HG03196 (cell line): ENCODE results near the gene PNPLA5.
"Not testable (repeated sequence)": the region's sequence is repeated elsewhere in the genome, so short reads cannot be mapped to it uniquely, and the experiment has no call there.

Experiments used
- ATAC-seq: cut with Tn5 transposase; IDR thresholded peaks from one replicate; pipeline ENCODE4 v1.9.1; 2021; ENCODE audit not compliant: unreplicated experiment

PNPLA5 gene

DNA sequence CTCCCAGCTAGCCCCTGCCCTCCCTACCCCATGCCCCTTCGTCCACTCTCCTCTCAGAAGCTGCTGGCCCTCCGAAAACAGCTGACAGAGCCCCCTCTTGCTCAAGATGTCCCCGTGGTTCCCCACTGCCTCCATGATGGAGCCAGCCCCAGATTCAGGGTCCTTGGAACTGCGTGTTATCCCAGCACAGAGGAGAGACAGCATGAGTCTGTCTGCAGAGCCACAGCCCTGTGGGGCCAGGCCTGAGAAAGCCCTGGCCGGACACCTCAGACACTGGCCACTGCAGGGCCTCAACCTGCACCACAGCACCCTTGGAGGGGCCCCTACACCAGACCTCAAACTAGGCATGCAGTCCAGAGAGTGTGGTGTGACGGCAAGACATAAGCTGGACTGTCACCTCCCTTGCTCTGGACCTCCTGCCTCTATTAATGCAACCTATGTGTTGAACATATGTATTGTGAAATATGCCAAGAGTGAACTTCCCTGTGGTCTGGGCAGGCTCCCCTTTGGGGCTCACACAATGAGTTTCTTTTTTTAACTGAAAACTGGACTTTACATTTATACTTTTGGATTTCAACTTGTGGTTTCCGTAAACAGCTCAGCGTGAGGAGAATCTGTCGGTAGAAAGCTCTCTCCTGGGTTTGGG lies 9.6 kb downstream of the PNPLA5 start:
- ATAC-seq: no peak

DNA sequence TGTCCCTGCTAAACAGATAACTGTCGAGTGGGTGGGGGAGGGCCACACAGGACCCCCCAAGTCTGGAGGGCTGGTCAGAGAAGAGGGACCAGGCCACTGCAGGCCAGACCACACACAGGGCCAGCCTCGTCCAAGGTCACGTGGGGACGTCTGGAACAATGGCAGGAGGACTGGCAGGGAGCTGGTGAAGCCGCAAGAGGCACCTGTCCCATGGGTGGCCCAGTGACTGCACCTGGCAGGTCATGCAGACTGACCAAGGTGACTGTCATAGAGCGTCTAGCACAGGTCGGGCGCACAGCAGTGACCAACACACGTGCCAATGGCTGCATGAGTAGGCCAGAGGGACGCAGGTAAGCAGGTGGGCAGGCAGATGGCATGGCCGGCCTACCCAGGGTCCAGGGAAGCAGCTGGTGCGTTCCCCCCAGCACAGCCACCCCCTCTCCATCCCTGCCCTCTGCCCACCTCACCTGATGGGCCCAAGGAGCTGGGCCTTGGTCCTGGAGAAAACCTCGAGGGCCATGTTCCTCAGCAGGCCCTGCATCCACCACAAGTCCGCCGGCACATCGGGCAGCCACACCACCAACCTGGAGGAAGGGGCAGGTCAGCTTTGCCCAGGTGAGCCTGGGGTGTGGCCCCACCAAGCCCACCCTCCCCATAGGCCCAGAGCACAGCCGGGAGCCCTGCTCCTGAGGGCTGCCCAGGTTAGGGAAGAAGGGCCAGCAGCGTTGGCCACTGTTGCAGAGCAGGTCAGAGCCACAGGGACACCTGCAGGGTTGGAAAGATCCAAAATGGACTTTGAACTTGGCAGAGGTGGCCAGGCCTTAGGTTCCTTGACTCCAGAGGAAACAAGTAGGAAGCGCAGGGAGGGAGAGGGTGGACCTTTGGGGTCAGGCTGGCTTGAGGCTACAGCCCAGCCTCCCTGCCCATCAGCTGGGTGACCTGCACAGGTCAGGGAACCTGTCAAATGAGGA lies 10.4 kb downstream of the PNPLA5 start:
- ATAC-seq: no peak

DNA sequence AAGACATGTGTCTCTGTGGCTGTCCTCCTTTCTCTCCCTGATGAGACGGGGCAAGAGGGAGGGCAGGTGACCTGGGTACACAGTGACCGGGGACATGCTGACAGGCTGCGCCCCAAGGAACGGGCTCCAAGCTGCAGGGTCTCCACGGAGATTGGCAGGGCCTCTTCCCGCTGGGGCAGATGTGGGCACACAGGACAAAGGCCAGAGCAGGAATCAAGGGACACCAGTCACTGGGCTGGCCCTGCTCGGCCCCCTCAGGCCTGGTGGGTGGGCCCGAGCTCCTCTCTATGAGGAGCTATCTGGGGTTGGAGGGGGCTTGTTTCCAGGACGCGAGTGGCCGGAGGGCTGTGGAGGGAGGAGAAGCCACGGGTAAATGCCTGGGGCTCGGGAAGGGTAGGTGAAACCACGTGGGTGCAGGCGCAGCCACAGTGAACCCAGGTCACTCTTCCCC lies 11.2 kb downstream of the PNPLA5 start:
- ATAC-seq: no peak

- no peak for ATAC-seq
Measured at GRCh38 chr22:43879901-43880540, 11.8 kb downstream of the PNPLA5 start.

- no peak for ATAC-seq
Measured at GRCh38 chr22:43878831-43879550, 12.8 kb downstream of the PNPLA5 start.

DNA sequence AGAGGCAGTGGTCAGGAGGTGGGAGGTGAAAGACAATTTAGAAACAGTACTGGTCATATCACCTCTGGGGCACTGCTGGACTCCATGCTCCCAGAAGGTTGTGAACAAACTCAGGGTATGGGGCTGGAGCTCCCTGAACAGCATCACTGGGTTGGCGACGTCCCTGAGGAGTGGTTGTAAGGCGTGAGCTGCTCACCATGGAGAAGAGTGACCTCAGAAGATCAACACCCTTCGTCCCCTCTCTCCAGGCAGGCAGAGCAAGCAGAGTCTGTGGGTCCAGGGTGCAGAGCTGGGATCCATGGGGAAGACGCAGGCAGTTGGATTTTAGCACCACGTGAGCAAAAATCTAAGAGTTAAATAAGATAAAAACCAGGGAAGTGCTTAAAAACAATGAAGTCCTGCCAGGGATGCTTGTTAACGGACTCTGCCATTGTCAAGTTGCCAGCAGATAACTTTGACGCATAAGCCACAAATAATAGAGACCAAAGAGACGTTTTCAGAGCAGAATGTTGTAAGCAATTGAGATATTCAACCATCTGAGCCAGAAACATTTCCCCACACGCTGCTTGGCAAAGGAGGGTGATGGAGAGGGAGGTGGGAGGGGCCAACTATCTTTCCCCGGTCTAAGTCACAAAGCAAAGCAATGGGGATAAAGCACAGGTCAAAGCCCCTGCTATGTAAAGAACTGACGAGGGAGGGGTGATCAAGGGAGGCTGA lies 13.6 kb downstream of the PNPLA5 start:
- ATAC-seq: no peak

- no peak for ATAC-seq
Measured at GRCh38 chr22:43876866-43877509, 14.8 kb downstream of the PNPLA5 start.

- ATAC-seq: no peak
Measured at GRCh38 chr22:43869799-43870198, 22.0 kb downstream of the PNPLA5 start.

DNA sequence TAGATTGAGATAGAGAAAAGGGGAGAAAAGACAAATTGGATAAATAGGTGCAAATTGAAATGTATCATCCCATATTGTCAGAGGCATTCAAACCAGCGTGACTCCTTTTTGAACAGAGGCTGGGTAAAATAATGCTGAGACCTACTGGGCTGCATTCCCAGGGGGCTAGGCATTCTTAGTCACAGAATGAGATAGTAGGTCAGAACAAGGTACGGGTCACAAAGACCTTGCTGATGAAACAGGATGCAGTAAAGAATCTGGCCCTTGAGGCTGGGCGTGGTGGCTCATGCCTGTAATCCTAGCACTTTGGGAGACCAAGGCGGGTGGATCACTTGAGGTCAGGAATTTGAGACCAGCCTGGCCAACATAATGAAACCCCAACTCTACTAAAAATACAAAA lies 22.8 kb downstream of the PNPLA5 start:
- not testable (repeated sequence) for ATAC-seq

GRCh38 chr22:43867839-43868635 lies 23.8 kb downstream of the PNPLA5 start:
- ATAC-seq: no peak

DNA sequence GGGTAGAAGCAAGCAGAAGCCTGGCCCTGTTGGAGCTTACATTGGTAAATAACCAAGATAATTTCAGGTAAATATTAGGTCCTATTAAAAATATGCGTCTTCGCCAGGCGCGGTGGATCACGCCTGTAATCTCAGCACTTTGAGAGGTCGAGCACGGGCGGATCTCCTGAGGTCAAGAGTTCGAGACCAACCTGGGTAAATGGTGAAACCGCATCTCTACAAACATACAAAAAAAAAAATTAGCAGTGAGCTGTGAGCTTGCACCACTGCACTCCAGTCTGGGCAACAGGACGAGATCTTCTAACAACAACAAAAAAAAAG lies 29.0 kb downstream of the PNPLA5 start:
- no peak for ATAC-seq

DNA sequence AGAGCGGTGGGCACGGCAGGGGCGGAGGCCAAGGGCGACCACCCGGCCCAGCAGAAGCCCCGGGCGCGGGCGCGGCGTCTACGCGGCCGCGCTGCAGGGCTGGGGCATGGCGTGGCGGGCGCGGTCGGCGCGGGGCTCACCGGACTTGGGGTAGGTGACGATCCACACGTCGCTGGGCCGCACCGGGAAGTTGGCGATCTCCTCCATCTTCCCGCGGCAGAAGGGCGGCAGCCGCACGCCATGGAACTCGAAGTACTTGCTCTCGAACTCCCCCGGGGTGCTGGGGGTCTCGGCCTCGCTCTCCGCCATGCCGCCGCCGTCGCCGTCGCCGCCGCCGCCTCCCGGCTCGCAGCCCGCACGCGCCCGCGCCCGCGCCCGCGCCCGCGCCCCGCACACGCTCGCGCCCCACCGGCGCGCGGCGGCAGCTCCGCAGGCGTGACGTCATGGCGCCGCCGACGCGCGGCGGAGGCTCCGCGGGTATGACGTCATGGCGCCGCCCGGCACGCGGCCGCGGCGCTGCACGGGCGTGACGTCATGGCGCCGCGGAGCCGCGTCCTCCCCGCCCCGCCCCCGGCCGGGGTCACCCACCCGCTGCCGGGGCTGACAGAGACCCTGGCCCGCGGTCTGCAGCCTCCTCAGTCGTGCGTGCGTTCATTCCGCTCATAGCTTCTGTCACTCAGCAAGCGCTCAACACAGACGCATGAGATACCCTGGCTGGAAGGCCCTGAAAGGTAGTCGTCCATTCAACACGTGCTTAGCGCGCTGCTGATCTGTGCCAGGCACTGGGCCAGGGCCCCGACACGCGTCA lies 29.5 kb downstream of the PNPLA5 start, which contains the start of gene SULT4A1:
TSS of gene SULT4A1 (minus strand) at position 440 of the 808 bp plus-strand sequence. CDS start at position 309, 131 bp downstream.
- no peak for ATAC-seq

DNA sequence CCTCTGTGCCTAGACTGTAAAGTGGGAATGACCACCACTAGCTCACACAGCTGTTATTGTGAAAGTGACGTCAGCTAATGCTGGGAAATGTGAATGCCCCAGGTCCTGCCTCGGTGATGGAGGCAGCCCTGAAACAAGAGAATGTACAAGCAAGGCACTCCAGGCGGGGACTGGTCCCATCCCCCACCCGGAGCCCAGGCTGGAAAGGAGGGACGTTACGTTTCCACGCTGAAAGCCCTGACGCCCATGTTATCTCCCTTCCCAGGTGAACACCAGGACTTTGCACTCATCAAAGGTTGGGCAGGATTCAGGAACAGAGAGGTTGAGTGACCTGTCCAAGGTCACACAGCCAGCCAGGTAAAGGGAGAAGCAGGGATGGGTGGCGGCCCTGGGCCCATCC lies 30.3 kb downstream of the PNPLA5 start:
- no peak for ATAC-seq

- ATAC-seq: no peak
Measured at GRCh38 chr22:43860831-43861230, 31.0 kb downstream of the PNPLA5 start.

- no peak for ATAC-seq
Measured at GRCh38 chr22:43860126-43860525, 31.7 kb downstream of the PNPLA5 start.

DNA sequence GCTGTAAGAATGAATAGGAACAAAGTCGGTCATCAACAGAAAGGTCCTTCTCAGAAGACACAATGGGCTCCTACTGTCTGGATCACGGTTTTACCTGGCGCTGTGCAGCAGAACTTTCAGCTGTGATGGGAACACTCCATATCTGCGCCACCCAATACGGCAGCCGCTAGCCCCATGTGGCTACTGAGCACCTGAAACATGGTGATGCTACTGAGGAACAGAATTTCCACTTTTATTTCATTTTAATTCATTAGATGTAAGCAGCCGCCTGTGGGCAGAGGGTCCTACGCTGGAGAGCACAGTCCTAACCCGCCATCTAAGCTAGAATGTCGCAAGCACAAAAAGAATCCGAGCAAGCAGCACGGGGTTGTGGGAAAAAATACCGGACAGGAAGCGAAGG lies 32.2 kb downstream of the PNPLA5 start:
- no peak for ATAC-seq

DNA sequence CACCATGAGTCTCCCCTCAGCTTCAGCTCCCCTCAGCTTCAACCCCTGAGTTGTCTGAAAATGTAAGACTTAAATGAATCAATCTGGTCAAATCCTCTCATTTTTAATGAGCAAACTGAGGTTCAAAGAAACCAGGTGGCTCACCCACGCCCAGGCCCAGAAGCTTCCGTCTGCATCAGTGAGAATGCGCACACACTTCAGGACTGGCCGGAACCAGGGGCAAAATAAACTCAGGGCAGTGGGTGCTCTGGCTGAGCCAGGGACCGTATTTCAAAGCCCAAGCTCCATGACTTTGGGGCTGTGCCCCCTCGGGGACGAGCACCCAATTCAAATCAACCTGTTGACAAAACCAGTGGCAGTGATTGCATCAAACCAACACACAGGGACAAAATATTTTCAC lies 32.6 kb downstream of the PNPLA5 start:
- no peak for ATAC-seq

DNA sequence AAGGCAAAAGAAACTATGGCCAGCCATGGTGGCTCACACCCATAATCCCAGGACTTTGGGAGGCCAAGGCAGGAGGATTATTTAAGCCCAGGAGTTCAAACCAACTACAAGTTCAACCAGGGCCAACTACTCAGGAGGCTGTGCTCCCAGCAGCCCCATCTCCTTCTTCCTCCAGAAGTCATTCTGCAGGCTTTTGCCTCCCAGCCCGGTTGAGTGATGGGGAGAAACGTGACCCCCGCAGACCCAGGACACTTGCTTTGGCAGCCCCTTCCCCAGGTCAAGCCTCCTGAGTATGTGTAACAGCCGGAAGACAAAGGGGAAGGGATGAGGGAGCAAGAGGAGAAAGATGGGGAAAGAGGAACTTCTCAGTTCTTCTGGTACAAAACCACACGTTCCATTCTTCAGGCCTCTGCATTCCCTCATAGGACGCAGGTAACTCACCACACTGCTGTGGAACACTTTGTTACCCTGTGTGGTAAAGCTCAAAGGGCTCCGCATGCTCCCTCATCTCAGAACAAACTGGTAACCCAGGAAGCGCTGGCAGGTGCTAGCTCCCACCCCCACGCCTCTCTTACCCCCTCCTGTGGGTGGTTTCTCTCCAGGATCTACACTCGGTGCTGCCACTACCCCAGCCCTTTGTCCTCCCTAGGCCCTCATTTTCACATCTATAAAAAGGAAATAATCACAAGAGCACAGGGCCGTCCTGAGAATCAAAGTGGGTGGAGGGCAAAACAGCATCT lies 33.5 kb downstream of the PNPLA5 start:
- ATAC-seq: no peak
